ENCODE results near the gene FBXO31. TPM values are rescaled to one million over a fixed set of nuclear protein-coding genes. Genes with fewer than 3 reads are reported as not detected.
A peak's percentile ranks its signal among the peaks of the same experiment; 100 is the strongest.

Gene FBXO31
- total RNA-seq, 1 donor from 2014 or later, result 27.1 TPM

DNA sequence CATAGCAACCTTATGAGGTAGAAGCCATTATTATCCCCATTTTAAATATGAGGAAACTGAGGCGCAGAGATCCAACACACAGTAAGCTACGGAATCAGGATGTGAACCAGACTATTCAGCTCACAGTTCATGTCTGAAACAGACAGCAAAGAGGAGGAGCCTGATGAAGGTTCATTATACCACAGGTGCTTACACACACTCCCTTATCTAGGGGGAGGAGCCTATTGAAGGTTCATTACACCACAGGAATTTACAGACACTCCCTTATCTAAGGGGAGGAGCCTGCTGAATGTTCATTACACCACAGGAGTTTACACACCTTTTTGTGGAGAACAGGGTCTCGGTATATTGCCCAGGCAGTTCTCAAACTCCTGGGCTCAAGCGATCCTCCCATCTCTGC lies 88.3 kb downstream of the FBXO31 start:
- Mint-ChIP-seq H3K36me3 (ENCODE audit: low read depth) (no peaks in the 10 kb centered on the region), H3K9me3 (peaks cover 2% of the 10 kb centered on the region), H3K4me1 (no peaks in the 10 kb centered on the region), H3K4me3 (no peak overlapping the region), H3K27ac (no peak overlapping the region), H3K27me3 (no peaks in the 10 kb centered on the region)
- DNase-seq, result no peak
- peak; percentile 47 for ATAC-seq (ENCODE audit: low read depth)
- POLR2A ChIA-PET, result no interaction called here
- TF ChIP-seq, protein P1, sequence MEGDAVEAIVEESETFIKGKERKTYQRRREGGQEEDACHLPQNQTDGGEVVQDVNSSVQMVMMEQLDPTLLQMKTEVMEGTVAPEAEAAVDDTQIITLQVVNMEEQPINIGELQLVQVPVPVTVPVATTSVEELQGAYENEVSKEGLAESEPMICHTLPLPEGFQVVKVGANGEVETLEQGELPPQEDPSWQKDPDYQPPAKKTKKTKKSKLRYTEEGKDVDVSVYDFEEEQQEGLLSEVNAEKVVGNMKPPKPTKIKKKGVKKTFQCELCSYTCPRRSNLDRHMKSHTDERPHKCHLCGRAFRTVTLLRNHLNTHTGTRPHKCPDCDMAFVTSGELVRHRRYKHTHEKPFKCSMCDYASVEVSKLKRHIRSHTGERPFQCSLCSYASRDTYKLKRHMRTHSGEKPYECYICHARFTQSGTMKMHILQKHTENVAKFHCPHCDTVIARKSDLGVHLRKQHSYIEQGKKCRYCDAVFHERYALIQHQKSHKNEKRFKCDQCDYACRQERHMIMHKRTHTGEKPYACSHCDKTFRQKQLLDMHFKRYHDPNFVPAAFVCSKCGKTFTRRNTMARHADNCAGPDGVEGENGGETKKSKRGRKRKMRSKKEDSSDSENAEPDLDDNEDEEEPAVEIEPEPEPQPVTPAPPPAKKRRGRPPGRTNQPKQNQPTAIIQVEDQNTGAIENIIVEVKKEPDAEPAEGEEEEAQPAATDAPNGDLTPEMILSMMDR (IDR thresholded peaks at IDR 0.05), result no peak
- intact Hi-C loops (cut with micrococcal nuclease), result loop anchor here (5.0 kb wide), 1 partner anchor 733 kb away; no protein-coding TSS in a partner anchor
- CTCF ChIA-PET, result no interaction called here

GRCh38 chr16:87293990-87294389 lies 89.6 kb downstream of the FBXO31 start:
- POLR2A ChIA-PET, result no interaction called here
- H3K4me3 Mint-ChIP-seq, result no peak overlapping the region
- ATAC-seq (ENCODE audit: low read depth), result no peak
- H3K36me3 Mint-ChIP-seq (ENCODE audit: low read depth), result no peaks in the 10 kb centered on the region
- TF ChIP-seq, protein P1 (IDR thresholded peaks at IDR 0.05), result no peak
- H3K27ac Mint-ChIP-seq, result no peak overlapping the region
- intact Hi-C loops (cut with micrococcal nuclease), result no loop called here
- peaks cover 2% of the 10 kb centered on the region for H3K9me3 Mint-ChIP-seq
- H3K4me1 Mint-ChIP-seq, result no peaks in the 10 kb centered on the region
- CTCF ChIA-PET, result no interaction called here
- H3K27me3 Mint-ChIP-seq, result no peaks in the 10 kb centered on the region
- DNase-seq, result no peak

- POLR2A ChIA-PET, result no interaction called here
- TF ChIP-seq, protein P1 (IDR thresholded peaks at IDR 0.05), result no peak
- no peaks in the 10 kb centered on the region for H3K36me3 Mint-ChIP-seq (ENCODE audit: low read depth)
- H3K4me3 Mint-ChIP-seq, result no peak overlapping the region
- DNase-seq, result no peak
- H3K27ac Mint-ChIP-seq, result no peak overlapping the region
- no peaks in the 10 kb centered on the region for H3K27me3 Mint-ChIP-seq
- no peak for ATAC-seq (ENCODE audit: low read depth)
- intact Hi-C loops (cut with micrococcal nuclease), result no loop called here
- H3K4me1 Mint-ChIP-seq, result no peaks in the 10 kb centered on the region
- CTCF ChIA-PET, result no interaction called here
- H3K9me3 Mint-ChIP-seq, result peaks cover 4% of the 10 kb centered on the region
These were observed 91.6 kb downstream of the FBXO31 start for GRCh38 chr16:87291944-87292343.

GRCh38 chr16:87288753-87289362 lies 94.7 kb downstream of the FBXO31 start:
- TF ChIP-seq, protein P1 (IDR thresholded peaks at IDR 0.05), result no peak
- no peaks in the 10 kb centered on the region for H3K4me1 Mint-ChIP-seq
- intact Hi-C loops (cut with micrococcal nuclease), result no loop called here
- H3K9me3 Mint-ChIP-seq, result peaks cover 9% of the 10 kb centered on the region
- H3K36me3 Mint-ChIP-seq (ENCODE audit: low read depth), result no peaks in the 10 kb centered on the region
- no peak for ATAC-seq (ENCODE audit: low read depth)
- H3K27ac Mint-ChIP-seq, result no peak overlapping the region
- ChIA-PET CTCF (no interaction called here), POLR2A (no interaction called here)
- H3K27me3 Mint-ChIP-seq, result no peaks in the 10 kb centered on the region
- no peak overlapping the region for H3K4me3 Mint-ChIP-seq
- no peak for DNase-seq

DNA sequence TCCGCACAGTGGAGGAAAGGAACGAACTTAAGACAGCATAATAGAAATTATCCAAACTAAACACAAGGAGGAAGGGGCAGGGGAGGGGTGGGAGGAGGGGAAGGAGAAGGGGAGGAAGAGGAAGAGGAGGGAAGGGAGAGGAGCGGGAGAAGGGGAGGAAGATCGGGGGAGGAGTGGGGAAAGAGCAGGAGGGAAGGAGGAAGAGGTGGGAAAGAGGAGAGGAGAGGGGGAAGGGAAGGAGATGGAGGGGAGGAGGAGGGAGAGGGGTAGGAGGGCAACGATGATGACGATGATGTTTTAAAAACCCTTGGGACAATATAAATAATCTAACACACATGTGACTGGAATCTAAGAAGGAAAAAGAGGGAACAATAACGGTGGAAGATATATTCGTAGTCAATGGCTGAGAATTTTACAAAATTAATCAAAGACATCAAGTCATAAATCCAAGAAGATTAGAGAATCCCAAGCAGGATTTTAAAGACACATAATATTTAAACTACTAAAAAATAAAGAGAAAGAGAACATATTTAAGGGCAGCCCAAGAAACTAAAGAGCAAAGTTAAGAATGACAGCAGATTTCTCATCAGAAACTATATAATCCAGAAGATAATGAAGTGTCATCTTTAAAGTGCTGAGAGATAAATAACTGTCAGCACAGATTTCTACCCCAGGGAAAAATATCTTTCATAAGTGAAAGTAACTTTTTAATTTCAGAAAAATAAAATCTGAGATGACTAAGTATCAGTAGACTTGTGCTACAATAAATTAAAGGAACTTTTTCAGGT lies 96.5 kb downstream of the FBXO31 start:
- Mint-ChIP-seq H3K27ac (no peak overlapping the region), H3K27me3 (no peaks in the 10 kb centered on the region), H3K4me3 (no peak overlapping the region), H3K36me3 (ENCODE audit: low read depth) (no peaks in the 10 kb centered on the region), H3K9me3 (peaks cover 8% of the 10 kb centered on the region), H3K4me1 (no peaks in the 10 kb centered on the region)
- ATAC-seq (ENCODE audit: low read depth) (no peak), DNase-seq (no peak)
- ChIA-PET POLR2A (no interaction called here), CTCF (no interaction called here)
- intact Hi-C loops (cut with micrococcal nuclease), result no loop called here
- TF ChIP-seq, protein P1 (IDR thresholded peaks at IDR 0.05), result no peak

All from activated B cell treated with CpG ODN at 0.5 μM for 24 hours (primary cell).